Measurements from ENCODE around the gene ZNF862.

DNA sequence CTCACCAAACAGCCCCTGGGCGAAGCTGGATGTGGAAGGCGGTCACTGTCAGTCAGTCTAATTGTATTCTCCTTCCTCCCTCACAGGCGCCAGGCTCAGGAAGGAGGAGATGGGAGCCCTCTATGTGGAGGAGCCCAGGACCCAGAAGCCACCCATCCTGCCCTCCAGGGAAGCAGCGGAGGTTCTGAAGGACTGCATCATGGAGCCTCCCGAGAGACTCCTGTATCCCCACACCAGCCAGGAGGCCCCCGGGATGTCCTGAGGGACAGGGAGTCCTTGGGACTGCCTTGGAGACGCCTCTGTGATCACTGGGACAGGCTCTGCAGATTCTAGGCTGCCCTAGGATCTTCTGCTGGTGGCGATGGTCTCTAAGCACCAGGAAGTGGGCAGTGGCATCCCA lies 25.8 kb downstream of the ZNF862 start:
- no peak for TF ChIP-seq ZNF8 (CRISPR knock-in tag; IDR thresholded peaks at IDR 0.05)
- no peak for TF ChIP-seq TOX (CRISPR knock-in tag; IDR thresholded peaks at IDR 0.05; ENCODE audit: borderline replicate concordance)
- TF ChIP-seq, protein P1, sequence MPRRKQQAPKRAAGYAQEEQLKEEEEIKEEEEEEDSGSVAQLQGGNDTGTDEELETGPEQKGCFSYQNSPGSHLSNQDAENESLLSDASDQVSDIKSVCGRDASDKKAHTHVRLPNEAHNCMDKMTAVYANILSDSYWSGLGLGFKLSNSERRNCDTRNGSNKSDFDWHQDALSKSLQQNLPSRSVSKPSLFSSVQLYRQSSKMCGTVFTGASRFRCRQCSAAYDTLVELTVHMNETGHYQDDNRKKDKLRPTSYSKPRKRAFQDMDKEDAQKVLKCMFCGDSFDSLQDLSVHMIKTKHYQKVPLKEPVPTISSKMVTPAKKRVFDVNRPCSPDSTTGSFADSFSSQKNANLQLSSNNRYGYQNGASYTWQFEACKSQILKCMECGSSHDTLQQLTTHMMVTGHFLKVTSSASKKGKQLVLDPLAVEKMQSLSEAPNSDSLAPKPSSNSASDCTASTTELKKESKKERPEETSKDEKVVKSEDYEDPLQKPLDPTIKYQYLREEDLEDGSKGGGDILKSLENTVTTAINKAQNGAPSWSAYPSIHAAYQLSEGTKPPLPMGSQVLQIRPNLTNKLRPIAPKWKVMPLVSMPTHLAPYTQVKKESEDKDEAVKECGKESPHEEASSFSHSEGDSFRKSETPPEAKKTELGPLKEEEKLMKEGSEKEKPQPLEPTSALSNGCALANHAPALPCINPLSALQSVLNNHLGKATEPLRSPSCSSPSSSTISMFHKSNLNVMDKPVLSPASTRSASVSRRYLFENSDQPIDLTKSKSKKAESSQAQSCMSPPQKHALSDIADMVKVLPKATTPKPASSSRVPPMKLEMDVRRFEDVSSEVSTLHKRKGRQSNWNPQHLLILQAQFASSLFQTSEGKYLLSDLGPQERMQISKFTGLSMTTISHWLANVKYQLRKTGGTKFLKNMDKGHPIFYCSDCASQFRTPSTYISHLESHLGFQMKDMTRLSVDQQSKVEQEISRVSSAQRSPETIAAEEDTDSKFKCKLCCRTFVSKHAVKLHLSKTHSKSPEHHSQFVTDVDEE (CRISPR knock-in tag; IDR thresholded peaks at IDR 0.05) = no peak
- no peak for TF ChIP-seq RARB (CRISPR knock-in tag; IDR thresholded peaks at IDR 0.05)
- no peak for TF ChIP-seq ZFP3 (CRISPR knock-in tag; IDR thresholded peaks at IDR 0.05)
- TF ChIP-seq SNAI2 (CRISPR knock-in tag; IDR thresholded peaks at IDR 0.05) = no peak
- TF ChIP-seq, protein P2, sequence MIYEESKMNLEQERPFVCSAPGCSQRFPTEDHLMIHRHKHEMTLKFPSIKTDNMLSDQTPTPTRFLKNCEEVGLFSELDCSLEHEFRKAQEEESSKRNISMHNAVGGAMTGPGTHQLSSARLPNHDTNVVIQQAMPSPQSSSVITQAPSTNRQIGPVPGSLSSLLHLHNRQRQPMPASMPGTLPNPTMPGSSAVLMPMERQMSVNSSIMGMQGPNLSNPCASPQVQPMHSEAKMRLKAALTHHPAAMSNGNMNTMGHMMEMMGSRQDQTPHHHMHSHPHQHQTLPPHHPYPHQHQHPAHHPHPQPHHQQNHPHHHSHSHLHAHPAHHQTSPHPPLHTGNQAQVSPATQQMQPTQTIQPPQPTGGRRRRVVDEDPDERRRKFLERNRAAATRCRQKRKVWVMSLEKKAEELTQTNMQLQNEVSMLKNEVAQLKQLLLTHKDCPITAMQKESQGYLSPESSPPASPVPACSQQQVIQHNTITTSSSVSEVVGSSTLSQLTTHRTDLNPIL (CRISPR knock-in tag; IDR thresholded peaks at IDR 0.05; ENCODE audit: low read depth) = no peak
- no peak for TF ChIP-seq CSDC2 (CRISPR knock-in tag; IDR thresholded peaks at IDR 0.05)
- TF ChIP-seq, protein P3, sequence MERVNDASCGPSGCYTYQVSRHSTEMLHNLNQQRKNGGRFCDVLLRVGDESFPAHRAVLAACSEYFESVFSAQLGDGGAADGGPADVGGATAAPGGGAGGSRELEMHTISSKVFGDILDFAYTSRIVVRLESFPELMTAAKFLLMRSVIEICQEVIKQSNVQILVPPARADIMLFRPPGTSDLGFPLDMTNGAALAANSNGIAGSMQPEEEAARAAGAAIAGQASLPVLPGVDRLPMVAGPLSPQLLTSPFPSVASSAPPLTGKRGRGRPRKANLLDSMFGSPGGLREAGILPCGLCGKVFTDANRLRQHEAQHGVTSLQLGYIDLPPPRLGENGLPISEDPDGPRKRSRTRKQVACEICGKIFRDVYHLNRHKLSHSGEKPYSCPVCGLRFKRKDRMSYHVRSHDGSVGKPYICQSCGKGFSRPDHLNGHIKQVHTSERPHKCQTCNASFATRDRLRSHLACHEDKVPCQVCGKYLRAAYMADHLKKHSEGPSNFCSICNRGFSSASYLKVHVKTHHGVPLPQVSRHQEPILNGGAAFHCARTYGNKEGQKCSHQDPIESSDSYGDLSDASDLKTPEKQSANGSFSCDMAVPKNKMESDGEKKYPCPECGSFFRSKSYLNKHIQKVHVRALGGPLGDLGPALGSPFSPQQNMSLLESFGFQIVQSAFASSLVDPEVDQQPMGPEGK (CRISPR knock-in tag; IDR thresholded peaks at IDR 0.05; ENCODE audit: borderline replicate concordance) = no peak
- no peak for TF ChIP-seq ZFP30 (CRISPR knock-in tag; IDR thresholded peaks at IDR 0.05)
- TF ChIP-seq OSR1 (CRISPR knock-in tag; IDR thresholded peaks at IDR 0.05) = no peak
- TF ChIP-seq ESRRG (CRISPR knock-in tag; IDR thresholded peaks at IDR 0.05) = no peak
- TF ChIP-seq ZC3H10 (CRISPR knock-in tag; IDR thresholded peaks at IDR 0.05) = no peak
- no peak for TF ChIP-seq ARNTL (CRISPR knock-in tag; IDR thresholded peaks at IDR 0.05; ENCODE audit: borderline replicate concordance, low read depth)

Measured in SK-N-SH treated with all-trans-retinoic acid at 6 μM for 48 hours (cell line).